Measurements from ENCODE around the gene MAPKBP1. TPM values are rescaled to one million over a fixed set of nuclear protein-coding genes. Genes with fewer than 3 reads are reported as not detected.
"Not testable (repeated sequence)": the region's sequence is repeated elsewhere in the genome, so short reads cannot be mapped to it uniquely, and the experiment has no call there.

The MAPKBP1 gene, protein sequence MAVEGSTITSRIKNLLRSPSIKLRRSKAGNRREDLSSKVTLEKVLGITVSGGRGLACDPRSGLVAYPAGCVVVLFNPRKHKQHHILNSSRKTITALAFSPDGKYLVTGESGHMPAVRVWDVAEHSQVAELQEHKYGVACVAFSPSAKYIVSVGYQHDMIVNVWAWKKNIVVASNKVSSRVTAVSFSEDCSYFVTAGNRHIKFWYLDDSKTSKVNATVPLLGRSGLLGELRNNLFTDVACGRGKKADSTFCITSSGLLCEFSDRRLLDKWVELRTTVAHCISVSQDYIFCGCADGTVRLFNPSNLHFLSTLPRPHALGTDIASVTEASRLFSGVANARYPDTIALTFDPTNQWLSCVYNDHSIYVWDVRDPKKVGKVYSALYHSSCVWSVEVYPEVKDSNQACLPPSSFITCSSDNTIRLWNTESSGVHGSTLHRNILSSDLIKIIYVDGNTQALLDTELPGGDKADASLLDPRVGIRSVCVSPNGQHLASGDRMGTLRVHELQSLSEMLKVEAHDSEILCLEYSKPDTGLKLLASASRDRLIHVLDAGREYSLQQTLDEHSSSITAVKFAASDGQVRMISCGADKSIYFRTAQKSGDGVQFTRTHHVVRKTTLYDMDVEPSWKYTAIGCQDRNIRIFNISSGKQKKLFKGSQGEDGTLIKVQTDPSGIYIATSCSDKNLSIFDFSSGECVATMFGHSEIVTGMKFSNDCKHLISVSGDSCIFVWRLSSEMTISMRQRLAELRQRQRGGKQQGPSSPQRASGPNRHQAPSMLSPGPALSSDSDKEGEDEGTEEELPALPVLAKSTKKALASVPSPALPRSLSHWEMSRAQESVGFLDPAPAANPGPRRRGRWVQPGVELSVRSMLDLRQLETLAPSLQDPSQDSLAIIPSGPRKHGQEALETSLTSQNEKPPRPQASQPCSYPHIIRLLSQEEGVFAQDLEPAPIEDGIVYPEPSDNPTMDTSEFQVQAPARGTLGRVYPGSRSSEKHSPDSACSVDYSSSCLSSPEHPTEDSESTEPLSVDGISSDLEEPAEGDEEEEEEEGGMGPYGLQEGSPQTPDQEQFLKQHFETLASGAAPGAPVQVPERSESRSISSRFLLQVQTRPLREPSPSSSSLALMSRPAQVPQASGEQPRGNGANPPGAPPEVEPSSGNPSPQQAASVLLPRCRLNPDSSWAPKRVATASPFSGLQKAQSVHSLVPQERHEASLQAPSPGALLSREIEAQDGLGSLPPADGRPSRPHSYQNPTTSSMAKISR (N-terminal part only)
- total RNA-seq (2014; rRNA removed; shearing (Covaris generic)) = 8.1 and 10.0 TPM in 2 replicates

DNA sequence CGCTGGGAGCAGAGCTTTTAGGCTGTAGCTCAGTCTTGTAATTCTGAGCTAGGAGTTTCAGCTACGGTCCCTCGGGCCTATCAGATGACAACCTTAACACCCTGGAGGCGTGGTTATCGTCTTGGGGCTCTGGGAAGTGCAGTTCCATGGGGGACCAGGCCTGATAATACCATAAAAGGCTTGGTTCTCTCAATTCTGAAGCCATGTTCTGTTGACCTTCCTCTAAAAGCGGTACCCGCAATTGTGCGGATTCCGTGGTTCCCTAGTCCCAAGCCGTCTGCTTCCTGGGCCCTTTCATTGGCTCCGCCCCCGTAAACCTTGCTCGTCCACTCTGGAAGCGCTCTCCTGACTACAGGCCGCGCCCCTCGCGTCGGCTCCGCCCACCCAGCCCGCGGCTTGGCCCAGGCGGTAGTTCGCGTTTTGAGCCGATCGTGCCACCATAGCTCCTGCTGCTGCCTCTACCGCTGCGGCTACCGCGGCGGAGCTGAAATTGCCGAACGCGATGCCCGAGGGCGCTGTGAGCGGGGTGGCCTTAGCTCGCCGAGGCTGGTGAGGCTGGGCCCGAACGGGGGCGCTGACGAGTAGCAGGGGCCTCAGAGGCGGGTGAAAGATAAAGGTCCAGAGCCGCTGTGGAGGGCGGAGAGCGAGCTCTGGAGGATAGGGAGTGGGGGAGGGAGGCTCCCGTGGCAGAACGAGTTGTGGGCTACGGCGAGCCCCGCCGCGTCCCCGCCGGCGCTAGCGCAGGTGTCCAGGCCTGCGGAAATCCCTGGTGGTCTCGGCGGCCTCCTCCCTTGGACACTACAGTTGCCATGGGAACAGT, at the start of gene MAPKBP1:
TSS of gene MAPKBP1 (plus strand) at position 423 of the 820 bp plus-strand sequence. CDS start 792 bp downstream, outside the sequence.
- DNase-seq (ENCODE audit: low read depth) = peak; percentile 98

DNA sequence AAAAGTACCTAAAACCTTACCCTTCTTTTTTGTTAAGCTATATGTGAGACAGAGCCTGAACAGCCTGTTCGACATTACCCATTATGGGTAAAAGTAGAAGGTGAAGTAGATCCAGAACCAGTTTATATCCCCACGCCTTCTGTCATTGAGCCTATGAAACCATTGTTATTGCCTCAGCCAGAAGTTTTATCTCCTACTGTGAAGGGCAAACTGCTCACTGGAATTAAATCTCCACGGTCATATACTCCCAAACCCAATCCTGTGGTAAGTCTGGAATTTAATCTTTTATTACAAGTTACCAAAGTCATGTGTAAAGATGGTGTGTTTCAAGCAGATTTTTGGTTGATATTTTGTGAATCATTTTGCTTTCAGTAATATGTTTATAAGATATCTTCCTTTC, 47.1 kb upstream of the MAPKBP1 start:
- no peak for DNase-seq (ENCODE audit: low read depth)

GRCh38 chr15:41728061-41728460, 46.2 kb upstream of the MAPKBP1 start:
- not testable (repeated sequence) for DNase-seq (ENCODE audit: low read depth)

DNA sequence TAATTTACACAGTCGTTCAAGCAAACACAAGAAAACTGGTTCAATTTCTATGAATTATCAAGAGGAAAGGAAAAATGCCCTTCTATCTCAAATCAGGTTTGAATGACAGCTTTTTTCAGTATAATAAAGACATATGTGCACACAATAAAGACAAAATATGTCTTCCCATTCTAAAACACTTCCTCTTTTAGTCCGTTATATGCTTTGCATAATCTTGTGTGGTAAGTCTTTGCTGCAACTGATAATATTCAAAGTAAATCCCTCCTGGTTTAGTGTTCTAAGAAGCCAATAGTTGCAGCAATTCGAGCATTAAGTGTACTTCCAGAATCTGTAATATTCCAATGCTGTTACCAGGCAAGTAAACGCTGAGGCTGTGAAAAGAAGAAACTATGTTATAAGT, 43.7 kb upstream of the MAPKBP1 start:
- no peak for DNase-seq (ENCODE audit: low read depth)

DNA sequence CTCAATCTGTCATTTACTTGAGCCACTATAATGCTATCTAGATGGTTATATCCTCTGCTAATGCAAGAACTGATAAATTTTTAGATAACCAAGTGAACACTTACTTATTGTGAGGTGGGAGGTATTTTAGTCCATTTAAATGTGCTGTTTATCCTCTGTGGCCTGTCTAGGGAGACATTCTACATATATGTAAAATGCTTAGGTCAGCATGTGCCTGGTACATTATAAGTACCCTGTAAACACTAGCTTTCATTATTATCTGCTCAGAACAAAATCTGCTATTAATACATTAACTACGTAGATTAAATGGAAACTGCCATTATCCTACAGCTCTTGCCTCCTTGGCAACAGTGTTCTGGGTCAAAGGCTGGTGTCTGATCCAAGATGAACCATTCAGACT, 41.8 kb upstream of the MAPKBP1 start:
- DNase-seq (ENCODE audit: low read depth) = no peak

DNA sequence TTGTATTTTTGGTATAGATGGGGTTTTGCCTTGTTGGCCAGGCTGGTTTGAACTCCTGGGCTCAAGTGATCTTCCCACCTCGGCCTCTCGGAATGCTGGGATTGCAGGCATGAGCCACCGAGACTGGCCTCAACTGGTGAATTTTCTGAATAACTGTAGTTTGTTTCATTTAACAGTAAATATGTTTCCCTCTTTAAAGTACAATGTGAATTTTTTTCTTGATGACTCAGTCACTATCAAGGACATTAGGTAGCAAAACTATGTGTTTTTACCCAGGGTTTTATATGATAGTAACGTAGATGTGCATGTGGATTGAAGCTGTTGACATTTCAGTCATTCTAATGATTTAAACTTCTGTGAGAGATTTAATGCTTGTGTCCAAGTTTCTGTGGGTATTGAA, 40.2 kb upstream of the MAPKBP1 start:
- DNase-seq (ENCODE audit: low read depth) = no peak

- no peak for DNase-seq (ENCODE audit: low read depth)
These were observed 39.2 kb upstream of the MAPKBP1 start for GRCh38 chr15:41735046-41735445.

DNA sequence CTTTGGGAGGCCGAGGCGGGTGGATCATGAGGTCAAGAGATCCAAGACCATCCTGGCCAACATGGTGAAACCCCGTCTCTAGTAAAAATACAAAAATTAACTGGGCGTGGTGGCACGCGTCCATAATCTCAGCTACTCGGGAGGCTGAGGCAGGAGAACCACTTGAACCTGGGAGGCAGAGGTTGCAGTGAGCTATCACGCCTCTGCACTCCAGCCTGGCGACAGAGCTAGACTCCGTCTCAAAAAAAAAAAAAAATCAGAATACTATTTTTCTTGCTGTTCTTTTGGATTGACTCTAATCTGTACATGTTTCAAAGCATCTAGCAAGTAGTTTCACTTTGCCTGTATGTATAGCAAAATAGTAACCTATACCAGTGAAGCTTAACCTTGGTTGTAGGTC, 38.8 kb upstream of the MAPKBP1 start:
- not testable (repeated sequence) for DNase-seq (ENCODE audit: low read depth)

DNA sequence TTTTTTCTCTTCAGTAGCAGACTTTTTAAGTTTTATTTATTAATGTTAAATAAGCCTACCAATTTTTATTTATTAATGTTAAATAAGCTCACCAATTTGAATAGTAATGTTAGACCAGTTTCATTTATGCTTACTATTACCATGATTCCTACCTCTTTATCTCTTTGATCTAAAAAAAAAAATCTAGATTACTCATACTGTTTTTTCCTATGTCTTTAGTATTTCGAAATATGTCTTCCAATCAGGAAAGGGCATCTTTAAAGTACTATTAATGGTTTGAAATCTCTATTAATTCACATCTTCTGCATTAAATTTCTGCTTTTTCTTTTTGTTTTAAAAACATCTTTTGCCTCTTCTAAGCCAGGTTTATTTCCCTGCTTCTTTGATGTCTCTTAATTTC, 27.5 kb upstream of the MAPKBP1 start:
- peak; percentile 11 for DNase-seq (ENCODE audit: low read depth)

DNA sequence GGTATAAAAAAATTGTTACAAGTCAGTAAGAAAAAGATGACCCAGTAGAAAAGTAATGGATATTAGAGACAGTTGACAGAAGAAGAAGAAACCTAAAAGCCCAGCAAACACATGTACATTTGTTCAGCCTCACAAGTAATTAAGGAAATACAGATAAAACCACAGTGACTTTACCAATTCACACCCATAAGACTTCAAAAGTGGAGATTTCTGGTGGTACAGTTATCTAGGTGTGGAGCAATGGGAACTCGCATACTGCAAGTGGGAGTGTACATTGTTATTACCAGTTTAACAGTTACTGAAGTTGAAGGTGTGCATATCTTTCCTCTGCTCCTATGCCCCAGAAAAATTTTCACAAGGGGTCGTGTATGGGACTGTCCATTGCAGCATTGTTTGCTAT, 18.1 kb upstream of the MAPKBP1 start:
- no peak for DNase-seq (ENCODE audit: low read depth)

DNA sequence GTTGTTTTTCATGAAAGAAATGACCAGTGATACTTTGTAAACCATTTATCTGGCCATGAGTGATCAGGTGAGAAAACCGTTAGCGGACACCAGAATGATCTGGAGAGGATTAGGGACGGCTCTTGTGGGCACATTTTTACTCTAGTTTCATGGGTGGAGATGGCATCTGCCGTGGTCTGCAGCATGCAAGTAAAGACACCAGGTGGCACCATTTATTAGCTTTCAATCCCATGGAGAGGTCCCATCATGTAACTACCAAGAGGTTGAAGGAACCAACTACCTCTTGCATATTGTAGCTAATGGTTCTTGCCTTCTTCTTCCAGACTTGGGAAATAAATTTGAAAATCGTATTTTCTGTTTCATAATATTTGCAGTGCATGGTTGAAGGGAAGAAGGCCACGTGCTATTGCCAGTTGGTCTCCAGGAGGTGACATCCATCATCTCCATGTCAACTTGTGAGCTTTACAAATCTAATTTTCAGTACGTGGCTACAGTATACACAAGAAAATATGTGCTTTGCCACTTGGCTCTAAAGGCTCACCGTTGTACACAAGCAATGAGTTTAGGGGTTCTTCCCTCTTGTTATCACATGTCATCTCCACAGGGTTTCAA, 1.5 kb upstream of the MAPKBP1 start:
- peak; percentile 83 for DNase-seq (ENCODE audit: low read depth)

DNA sequence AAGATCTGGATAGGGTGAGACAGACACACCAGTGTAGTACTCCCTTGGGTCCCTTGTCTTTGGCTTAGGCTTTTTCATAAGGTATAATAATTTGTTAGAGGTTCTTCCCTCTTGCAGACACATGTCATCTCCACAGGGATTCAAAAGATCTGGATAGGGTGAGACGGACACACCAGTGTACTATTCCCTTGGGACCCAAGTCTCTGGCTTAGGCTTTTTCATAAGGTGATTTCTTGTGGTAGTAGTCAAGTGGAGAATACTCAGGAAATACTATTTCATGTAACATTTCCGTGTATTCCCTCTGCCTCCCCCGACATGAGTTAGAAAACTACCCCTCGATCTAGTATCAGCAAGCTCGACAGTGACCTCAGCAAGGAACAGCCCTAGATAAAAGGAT, 954 bp upstream of the MAPKBP1 start:
- DNase-seq (ENCODE audit: low read depth) = no peak

DNA sequence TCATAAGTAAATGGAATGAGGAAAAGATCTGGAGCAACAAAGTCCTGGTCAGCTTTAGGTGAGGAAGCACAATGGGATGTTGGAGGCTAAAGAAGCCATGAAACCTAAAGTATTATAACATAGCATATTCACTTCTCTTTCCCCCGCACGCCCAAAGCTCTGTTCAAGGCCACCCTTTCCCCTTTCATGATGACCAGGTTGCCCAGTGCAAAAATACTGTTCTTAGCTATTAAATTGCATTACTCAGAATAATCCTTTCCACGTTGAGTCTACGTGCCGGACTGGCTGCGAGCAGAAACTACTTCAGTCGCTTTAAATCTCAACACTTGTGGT, 589 bp upstream of the MAPKBP1 start:
- DNase-seq (ENCODE audit: low read depth) = no peak

DNA sequence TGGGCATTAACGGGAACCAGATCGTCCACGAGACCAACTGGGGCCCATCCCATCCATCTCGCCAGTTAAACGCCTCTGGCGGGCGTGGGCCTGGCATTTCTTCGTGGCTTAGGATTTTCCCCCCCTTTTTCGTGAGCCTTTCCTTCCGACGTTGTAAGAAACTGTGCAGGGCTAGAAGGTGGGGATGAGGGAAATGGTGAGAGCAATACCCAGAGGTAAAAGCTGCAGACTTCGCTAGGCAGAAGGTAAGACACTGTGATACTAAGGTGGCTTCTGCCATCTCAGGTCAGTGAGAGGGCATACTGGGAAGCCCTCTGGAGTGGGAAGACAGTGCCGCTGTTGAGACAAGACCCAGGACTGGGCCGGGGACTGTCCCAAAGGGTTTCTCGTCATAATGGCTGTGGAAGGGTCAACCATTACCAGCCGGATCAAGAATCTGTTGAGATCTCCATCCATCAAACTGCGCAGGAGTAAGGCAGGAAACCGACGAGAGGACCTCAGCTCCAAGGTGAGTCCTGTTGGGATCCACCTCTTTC, 666 bp downstream of the MAPKBP1 start:
- DNase-seq (ENCODE audit: low read depth) = no peak

DNA sequence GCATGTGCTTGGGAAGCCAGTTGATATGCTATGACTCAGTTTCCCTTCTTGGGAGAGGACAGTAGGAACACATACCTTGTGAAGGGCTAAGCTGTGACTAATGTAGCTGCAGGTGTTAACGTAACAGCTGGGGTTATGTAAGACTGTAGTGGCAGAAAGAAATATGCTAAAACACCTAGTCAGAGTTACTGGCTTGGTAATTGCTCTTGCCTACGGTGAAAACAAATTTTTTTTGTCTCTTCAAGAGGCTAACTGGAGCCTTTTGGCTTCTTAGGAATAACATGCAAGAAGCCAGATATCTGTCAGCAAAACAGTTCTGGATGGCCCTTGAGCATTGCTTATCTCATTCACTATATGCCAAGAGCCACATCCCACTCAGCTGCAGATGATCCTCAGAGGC, 1.4 kb downstream of the MAPKBP1 start:
- DNase-seq (ENCODE audit: low read depth) = no peak

DNA sequence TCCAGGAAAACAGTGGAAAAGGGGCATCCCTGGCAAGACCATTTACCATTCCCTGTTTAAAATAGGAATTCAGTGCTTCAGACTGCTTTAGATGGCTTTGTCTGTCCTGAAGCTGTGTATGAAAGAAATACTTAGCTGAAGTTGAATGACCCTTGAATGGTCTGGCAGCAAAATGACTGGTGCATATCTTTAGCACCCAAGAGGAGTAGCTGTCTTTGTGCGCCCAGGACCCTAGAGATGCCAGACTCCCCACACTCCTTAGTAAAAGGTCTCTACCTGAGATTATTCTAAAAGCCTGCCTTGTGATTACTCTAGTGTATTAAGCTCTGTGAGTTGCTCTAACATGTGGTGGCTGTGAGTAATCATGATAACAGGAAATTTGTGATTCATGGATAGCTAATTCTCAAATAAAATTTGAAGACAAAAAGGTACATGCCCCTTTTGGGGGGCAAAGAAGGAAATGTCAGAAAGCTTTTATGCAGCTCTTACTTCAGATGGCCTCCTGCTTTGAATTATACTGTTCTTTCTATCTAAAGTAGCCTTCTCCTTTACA, 3.2 kb downstream of the MAPKBP1 start:
- DNase-seq (ENCODE audit: low read depth) = no peak

- DNase-seq (ENCODE audit: low read depth) = no peak
These were observed 4.2 kb downstream of the MAPKBP1 start for GRCh38 chr15:41778521-41778920.

DNA sequence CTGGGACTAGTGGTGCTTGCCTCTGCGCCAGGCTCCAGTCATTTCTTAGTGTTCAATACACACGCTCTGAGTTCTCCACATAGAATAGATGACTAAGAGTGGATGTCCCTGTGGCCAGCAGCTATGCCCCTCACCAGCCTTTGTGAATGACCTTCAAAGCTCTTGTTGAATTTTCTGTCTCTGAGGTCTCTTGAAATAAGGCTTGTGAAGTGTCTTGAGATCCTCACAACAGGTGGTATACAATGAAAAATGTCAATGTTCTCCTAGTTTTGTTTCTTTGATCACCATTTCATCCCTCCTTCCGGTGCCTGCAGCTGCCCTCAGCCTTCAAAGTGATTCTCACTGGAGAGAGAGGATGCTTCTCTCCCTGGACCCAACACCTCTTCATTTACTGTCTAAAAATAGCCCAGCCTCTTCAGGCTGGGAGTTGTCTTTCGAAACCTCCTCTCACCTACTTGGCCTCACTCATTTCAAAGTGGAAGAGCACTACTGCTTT, 5.4 kb downstream of the MAPKBP1 start:
- no peak for DNase-seq (ENCODE audit: low read depth)

DNA sequence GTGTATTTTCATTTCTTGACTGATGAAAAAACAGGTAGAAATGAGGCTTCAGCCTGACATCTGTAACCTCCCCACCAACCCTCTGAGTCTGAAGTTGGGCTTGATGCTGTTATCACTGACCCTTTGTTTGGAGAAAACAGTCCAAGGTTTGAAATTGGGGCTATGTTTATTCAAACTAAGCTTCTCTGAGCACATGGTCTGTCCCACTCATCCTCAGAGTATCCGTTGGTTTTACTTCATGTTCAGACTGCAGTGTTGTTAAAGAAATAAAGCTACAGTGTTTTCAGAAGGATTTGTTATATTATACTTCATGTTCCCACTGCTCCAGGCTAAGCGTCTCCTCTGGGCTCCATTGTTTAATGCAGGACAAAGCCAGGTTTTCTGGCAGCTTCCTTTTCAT, 6.0 kb downstream of the MAPKBP1 start:
- DNase-seq (ENCODE audit: low read depth) = no peak

- DNase-seq (ENCODE audit: low read depth) = no peak
These were observed 6.4 kb downstream of the MAPKBP1 start for GRCh38 chr15:41780727-41781126.
